PC-3 (cell line): Measurements from ENCODE around the gene SUZ12.

Experiments used
- CTCF ChIP-seq: fragments of 300-600 bp; sonication (generic); conservative IDR thresholded peaks from 2 replicates; pipeline ENCODE4 v1.5.1; 2017; ENCODE audit warnings: antibody characterized with exemption, low read depth, mild to moderate bottlenecking, low read length
- EZH2 ChIP-seq: fragments of 300-600 bp; sonication (generic); IDR thresholded peaks from one replicate; pipeline ENCODE4 v1.6.1; 2017; ENCODE audit warnings: antibody characterized with exemption, mild to moderate bottlenecking, low read length; ENCODE audit not compliant: unreplicated experiment
- EZH2phosphoT487 ChIP-seq: fragments of 300-600 bp; sonication (generic); IDR thresholded peaks from 2 replicates; pipeline ENCODE4 v1.6.1; 2018; ENCODE audit warnings: mild to moderate bottlenecking, antibody characterized with exemption, low read length, borderline replicate concordance

- TF ChIP-seq CTCF (no peak), EZH2 (no peak), EZH2phosphoT487 (no peak)
Measured at GRCh38 chr17:32021615-32021955, 84.8 kb downstream of the SUZ12 start.
